GM21723 (cell line): ENCODE data around the gene ANO4.

Experiments used
- ATAC-seq: cut with Tn5 transposase; IDR thresholded peaks from one replicate; pipeline ENCODE4 v1.9.1; 2021; ENCODE audit warnings: mild to moderate bottlenecking, moderate library complexity; ENCODE audit not compliant: unreplicated experiment

ANO4 gene

GRCh38 chr12:100936661-100937060 is 142.1 kb downstream of the ANO4 start:
- ATAC-seq, result no peak

- ATAC-seq, result no peak
These were observed 145.9 kb downstream of the ANO4 start for GRCh38 chr12:100940503-100940902.

GRCh38 chr12:100942984-100943749 is 148.6 kb downstream of the ANO4 start:
- no peak for ATAC-seq

- no peak for ATAC-seq
These were observed 157.2 kb downstream of the ANO4 start for GRCh38 chr12:100951756-100952155.

GRCh38 chr12:100953217-100953616 is 158.6 kb downstream of the ANO4 start:
- no peak for ATAC-seq

- no peak for ATAC-seq
These were observed 159.1 kb downstream of the ANO4 start for GRCh38 chr12:100953677-100954076.

- no peak for ATAC-seq
These were observed 159.5 kb downstream of the ANO4 start for GRCh38 chr12:100954118-100954517.

- no peak for ATAC-seq
These were observed 160.6 kb downstream of the ANO4 start for GRCh38 chr12:100955139-100955538.

- ATAC-seq, result no peak
These were observed 161.8 kb downstream of the ANO4 start for GRCh38 chr12:100956311-100956852.

GRCh38 chr12:100959481-100959880 is 164.9 kb downstream of the ANO4 start:
- no peak for ATAC-seq

- no peak for ATAC-seq
These were observed 167.6 kb downstream of the ANO4 start for GRCh38 chr12:100962086-100962712.

- no peak for ATAC-seq
These were observed 168.8 kb downstream of the ANO4 start for GRCh38 chr12:100963381-100963780.

- ATAC-seq, result no peak
These were observed 169.5 kb downstream of the ANO4 start for GRCh38 chr12:100964028-100964427.

- no peak for ATAC-seq
These were observed 172.6 kb downstream of the ANO4 start for GRCh38 chr12:100967189-100967588.

- ATAC-seq, result no peak
These were observed 176.3 kb downstream of the ANO4 start for GRCh38 chr12:100970894-100971293.

GRCh38 chr12:100972121-100972520 is 177.5 kb downstream of the ANO4 start:
- ATAC-seq, result no peak

- no peak for ATAC-seq
These were observed 179.8 kb downstream of the ANO4 start for GRCh38 chr12:100974341-100974740.

- ATAC-seq, result no peak
These were observed 180.2 kb downstream of the ANO4 start for GRCh38 chr12:100974747-100975146.

GRCh38 chr12:100976735-100977134 is 182.2 kb downstream of the ANO4 start:
- no peak for ATAC-seq

- ATAC-seq, result no peak
These were observed 186.3 kb downstream of the ANO4 start for GRCh38 chr12:100980856-100981255.

GRCh38 chr12:100982511-100983183 is 188.1 kb downstream of the ANO4 start:
- ATAC-seq, result no peak

GRCh38 chr12:100984796-100985195 is 190.2 kb downstream of the ANO4 start:
- ATAC-seq, result no peak
